HepG2 (cell line): ENCODE results near the gene ZNF700. TPM values are rescaled to one million over a fixed set of nuclear protein-coding genes. Genes with fewer than 3 reads are reported as not detected.

ENCODE experiments used
- BHLHE40 ChIP-seq: IDR thresholded peaks from 2 replicates; pipeline ENCODE4 v1.6.1; 2011; ENCODE audit warnings: low read length, improper control_type of control experiment
- CCDC6 ChIP-seq: sonication (generic); formaldehyde crosslinking; IDR thresholded peaks from 2 replicates; pipeline ENCODE4 v1.8.1; 2022; ENCODE audit warnings: mild to moderate bottlenecking, missing genetic modification reagents, moderate library complexity
- CENPBD1 ChIP-seq: sonication (generic); formaldehyde crosslinking; IDR thresholded peaks from 2 replicates; pipeline ENCODE4 v1.8.0; 2022; ENCODE audit warnings: missing genetic modification reagents, low read depth, mild to moderate bottlenecking, borderline replicate concordance
- CTCF ChIP-seq: sonication (generic); formaldehyde crosslinking; IDR thresholded peaks from 2 replicates; pipeline ENCODE4 v1.5.0; 2020; ENCODE audit warnings: mild to moderate bottlenecking, missing genetic modification reagents, moderate library complexity
- ERF ChIP-seq: IDR thresholded peaks from 2 replicates; pipeline ENCODE4 v1.6.1; 2018; ENCODE audit warnings: missing biosample characterization, missing genetic modification reagents
- ESRRA ChIP-seq: sonication (generic); formaldehyde crosslinking; IDR thresholded peaks from 2 replicates; pipeline ENCODE4 v1.5.1; 2020; ENCODE audit warnings: mild to moderate bottlenecking, low read depth, missing genetic modification reagents
- GABPB1 ChIP-seq: IDR thresholded peaks from 2 replicates; pipeline ENCODE4 v1.6.1; 2016; ENCODE audit warnings: mild to moderate bottlenecking, missing genetic modification reagents, moderate library complexity, missing compliant biosample characterization
- GMEB1 ChIP-seq: sonication (generic); formaldehyde crosslinking; IDR thresholded peaks from 2 replicates; pipeline ENCODE4 v1.5.1; 2020; ENCODE audit warnings: missing genetic modification reagents, mild to moderate bottlenecking, borderline replicate concordance
- HDAC2 ChIP-seq: sonication (generic); formaldehyde crosslinking; IDR thresholded peaks from 2 replicates; pipeline ENCODE4 v1.4.0; 2020; ENCODE audit warnings: missing genetic modification reagents
- NFE2 ChIP-seq: sonication (generic); formaldehyde crosslinking; IDR thresholded peaks from 2 replicates; pipeline ENCODE4 v1.4.0; 2020; ENCODE audit warnings: missing genetic modification reagents
- NR0B2 ChIP-seq: sonication (generic); formaldehyde crosslinking; IDR thresholded peaks from 2 replicates; pipeline ENCODE4 v1.4.0; 2020; ENCODE audit warnings: mild to moderate bottlenecking, missing genetic modification reagents
- REXO4 ChIP-seq: sonication (generic); formaldehyde crosslinking; IDR thresholded peaks from 2 replicates; pipeline ENCODE4 v1.8.0; 2022; ENCODE audit warnings: missing genetic modification reagents, mild to moderate bottlenecking, borderline replicate concordance
- TCF7L2 ChIP-seq: IDR thresholded peaks from 2 replicates; pipeline ENCODE4 v1.6.1; 2011; ENCODE audit warnings: mild to moderate bottlenecking, low read depth, low read length, moderate library complexity
- ZNF318 ChIP-seq: sonication (generic); formaldehyde crosslinking; IDR thresholded peaks from 2 replicates; pipeline ENCODE4 v1.4.0; 2020; ENCODE audit warnings: mild to moderate bottlenecking, missing genetic modification reagents
- ZNF724P ChIP-seq: sonication (generic); formaldehyde crosslinking; IDR thresholded peaks from 2 replicates; pipeline ENCODE4 v1.8.0; 2022; ENCODE audit warnings: missing genetic modification reagents, borderline replicate concordance
- ZNF737 ChIP-seq: sonication (generic); formaldehyde crosslinking; IDR thresholded peaks from 2 replicates; pipeline ENCODE4 v1.5.0; 2020; ENCODE audit warnings: missing genetic modification reagents, mild to moderate bottlenecking, borderline replicate concordance
- ZNF746 ChIP-seq: sonication (generic); formaldehyde crosslinking; IDR thresholded peaks from 2 replicates; pipeline ENCODE4 v1.8.0; 2022; ENCODE audit warnings: mild to moderate bottlenecking, missing genetic modification reagents
- polyA plus RNA-seq, 8 experiments: library from polyadenylated mRNA; depleted of rRNA in 3 of 8; stranded (reverse) in 7 of 8; unstranded in 1 of 8; fragments of >200 nt; fragmentation: Illumina TruSeq in 4 of 8; extraction: Trizol in 4 of 8; gene quantifications; 2 replicates each; pipeline versions ENCODE4 v1.2.1 to v1.2.3, GENCODE V29; 2011 to 2016; ENCODE audit warnings: low read depth in 4 of 8, missing spikeins in 1 of 8, mixed read lengths in 1 of 8; ENCODE audit not compliant: insufficient read depth in 1 of 8
- total RNA-seq, 5 experiments: library from RNA; depleted of rRNA; stranded (reverse); fragments of >200 nt; fragmentation: Illumina TruSeq; extraction: Trizol; gene quantifications; 2 replicates each; pipeline ENCODE4 v1.2.3, GENCODE V29; 2016; ENCODE audit warnings: low read depth in 1 of 5

The ZNF700 gene
- total and polyA plus RNA-seq, 2 of the 13 experiments (the other 11 are each of a cell fraction or from before 2014, with no cell fraction given): 6.0 to 12.8 TPM

GRCh38 chr19:11984986-11985385 lies 60.1 kb downstream of the ZNF700 start (continued):
- TF ChIP-seq GABPB1 (0 out of 2 replicates have a peak, but pooled peaks have one; percentile 15), CCDC6 (no peak), REXO4 (CRISPR knock-in tag) (no peak), BHLHE40 (no peak), ZNF746 (no peak), NFE2 (CRISPR knock-in tag) (no peak), GMEB1 (CRISPR knock-in tag) (no peak), NR0B2 (CRISPR knock-in tag) (no peak), TCF7L2 (no peak), CTCF (CRISPR knock-in tag) (peak; percentile 75), CENPBD1 (CRISPR knock-in tag) (no peak), ESRRA (no peak), ZNF724P (CRISPR knock-in tag) (no peak), HDAC2 (no peak), ZNF318 (CRISPR knock-in tag) (no peak), ZNF737 (CRISPR knock-in tag) (no peak), ERF (CRISPR knock-in tag) (peak; percentile 51; the same call in 1 of the 2 replicates)
